Loucy (cell line): Measurements from ENCODE around the gene AFF1.

ENCODE experiments used
- CTCF ChIP-seq: fragments of 200-600 bp; sonication (generic); conservative IDR thresholded peaks from 2 replicates; pipeline ENCODE4 v1.5.1; 2014; ENCODE audit warnings: mild to moderate bottlenecking, antibody characterized with exemption, low read length
- EZH2phosphoT487 ChIP-seq: fragments of 200-600 bp; IDR thresholded peaks from 2 replicates; pipeline ENCODE4 v1.6.1; 2018; ENCODE audit warnings: antibody characterized with exemption, mild to moderate bottlenecking, moderate library complexity, borderline replicate concordance

- TF ChIP-seq CTCF: peak; percentile 42
- TF ChIP-seq EZH2phosphoT487: no peak
Observed at GRCh38 chr4:87006676-87007527, 72.1 kb downstream of the AFF1 start.
